HFFc6 (cell line): ENCODE results near the gene PACRG. TPM values are rescaled to one million over a fixed set of nuclear protein-coding genes. Genes with fewer than 3 reads are reported as not detected.

Source experiments
- DNase-seq: peaks from one replicate; pipeline ENCODE4 v3.0.0-alpha.2; 2018
- H3K27ac Mint-ChIP-seq: 2 replicates; pipeline ENCODE4 v1.8.0; 2020; ENCODE audit warnings: mild to moderate bottlenecking, mixed read lengths
- H3K27me3 Mint-ChIP-seq: 2 replicates; pipeline ENCODE4 v1.8.0; 2021; ENCODE audit warnings: mild to moderate bottlenecking, moderate library complexity, mixed read lengths; ENCODE audit not compliant: insufficient read depth
- H3K36me3 Mint-ChIP-seq: 2 replicates; pipeline ENCODE4 v1.8.0; 2021; ENCODE audit warnings: low read depth, mixed read lengths
- H3K4me1 Mint-ChIP-seq: 2 replicates; pipeline ENCODE4 v1.8.0; 2020; ENCODE audit warnings: low read depth, mixed read lengths
- H3K4me3 Mint-ChIP-seq: 2 replicates; pipeline ENCODE4 v1.8.0; 2020; ENCODE audit warnings: mild to moderate bottlenecking, moderate library complexity, mixed read lengths
- H3K9me3 Mint-ChIP-seq: 2 replicates; pipeline ENCODE4 v1.8.0; 2020; ENCODE audit warnings: mild to moderate bottlenecking, mixed read lengths
- total RNA-seq, 6 experiments: library from RNA; stranded (reverse); fragmentation: NEBNext Ultra II Directional; extraction: Animal tissue kit (Norgen Biotek cat#: 25700); gene quantifications; 2 replicates in 1 of 6; 3 replicates in 5 of 6; pipeline ENCODE4 v1.2.3, GENCODE V29; 2021
- TF ChIP-seq, protein P1 (sequence below): fragments of 200-600 bp; sonication (generic); IDR thresholded peaks from 2 replicates; pipeline ENCODE4 v1.5.0; 2021; ENCODE audit warnings: antibody characterized with exemption, mild to moderate bottlenecking

PACRG gene
- total RNA-seq, 6 experiments from 2014 or later = not detected

GRCh38 chr6:162904069-162904663 is 176.4 kb downstream of the PACRG start:
- no peaks in the 10 kb centered on the region for H3K36me3 Mint-ChIP-seq
- no peaks in the 10 kb centered on the region for H3K4me1 Mint-ChIP-seq
- H3K27ac Mint-ChIP-seq = no peak overlapping the region
- H3K4me3 Mint-ChIP-seq = no peak overlapping the region
- H3K27me3 Mint-ChIP-seq = peaks cover 2% of the 10 kb centered on the region
- no peak for DNase-seq
- H3K9me3 Mint-ChIP-seq = no peaks in the 10 kb centered on the region
- TF ChIP-seq, protein P1, sequence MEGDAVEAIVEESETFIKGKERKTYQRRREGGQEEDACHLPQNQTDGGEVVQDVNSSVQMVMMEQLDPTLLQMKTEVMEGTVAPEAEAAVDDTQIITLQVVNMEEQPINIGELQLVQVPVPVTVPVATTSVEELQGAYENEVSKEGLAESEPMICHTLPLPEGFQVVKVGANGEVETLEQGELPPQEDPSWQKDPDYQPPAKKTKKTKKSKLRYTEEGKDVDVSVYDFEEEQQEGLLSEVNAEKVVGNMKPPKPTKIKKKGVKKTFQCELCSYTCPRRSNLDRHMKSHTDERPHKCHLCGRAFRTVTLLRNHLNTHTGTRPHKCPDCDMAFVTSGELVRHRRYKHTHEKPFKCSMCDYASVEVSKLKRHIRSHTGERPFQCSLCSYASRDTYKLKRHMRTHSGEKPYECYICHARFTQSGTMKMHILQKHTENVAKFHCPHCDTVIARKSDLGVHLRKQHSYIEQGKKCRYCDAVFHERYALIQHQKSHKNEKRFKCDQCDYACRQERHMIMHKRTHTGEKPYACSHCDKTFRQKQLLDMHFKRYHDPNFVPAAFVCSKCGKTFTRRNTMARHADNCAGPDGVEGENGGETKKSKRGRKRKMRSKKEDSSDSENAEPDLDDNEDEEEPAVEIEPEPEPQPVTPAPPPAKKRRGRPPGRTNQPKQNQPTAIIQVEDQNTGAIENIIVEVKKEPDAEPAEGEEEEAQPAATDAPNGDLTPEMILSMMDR = no peak

DNA sequence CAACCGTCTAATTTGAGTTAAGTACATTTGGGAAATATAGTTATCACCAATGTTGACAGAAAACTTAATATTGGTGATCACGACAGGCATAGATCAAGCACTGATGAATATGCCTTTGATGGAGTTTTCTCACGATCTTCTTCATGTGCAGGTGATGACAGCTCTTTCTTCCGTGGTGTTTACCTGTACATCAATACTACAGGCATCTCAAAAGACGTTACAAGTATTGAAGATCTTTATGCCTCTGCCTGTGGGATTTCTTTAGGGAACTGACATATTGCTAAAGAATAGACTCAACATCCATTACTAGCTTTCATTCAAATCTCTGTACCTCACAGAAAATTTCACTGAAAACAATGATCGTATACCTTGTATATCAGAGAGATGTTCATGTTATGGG is 178.7 kb downstream of the PACRG start:
- Mint-ChIP-seq H3K4me3 (no peak overlapping the region), H3K4me1 (no peaks in the 10 kb centered on the region), H3K27me3 (no peaks in the 10 kb centered on the region; the same call in none of the 2 replicates), H3K27ac (no peak overlapping the region), H3K9me3 (no peaks in the 10 kb centered on the region), H3K36me3 (no peaks in the 10 kb centered on the region)
- TF ChIP-seq, protein P1 = no peak
- no peak for DNase-seq

- Mint-ChIP-seq H3K4me3 (no peak overlapping the region), H3K4me1 (no peaks in the 10 kb centered on the region), H3K36me3 (no peaks in the 10 kb centered on the region), H3K27ac (no peak overlapping the region), H3K27me3 (no peaks in the 10 kb centered on the region; the same call in none of the 2 replicates), H3K9me3 (no peaks in the 10 kb centered on the region)
- TF ChIP-seq, protein P1 = peak; percentile 85
- peak; percentile 14 for DNase-seq
Measured at GRCh38 chr6:162907876-162908481, 180.2 kb downstream of the PACRG start.

DNA sequence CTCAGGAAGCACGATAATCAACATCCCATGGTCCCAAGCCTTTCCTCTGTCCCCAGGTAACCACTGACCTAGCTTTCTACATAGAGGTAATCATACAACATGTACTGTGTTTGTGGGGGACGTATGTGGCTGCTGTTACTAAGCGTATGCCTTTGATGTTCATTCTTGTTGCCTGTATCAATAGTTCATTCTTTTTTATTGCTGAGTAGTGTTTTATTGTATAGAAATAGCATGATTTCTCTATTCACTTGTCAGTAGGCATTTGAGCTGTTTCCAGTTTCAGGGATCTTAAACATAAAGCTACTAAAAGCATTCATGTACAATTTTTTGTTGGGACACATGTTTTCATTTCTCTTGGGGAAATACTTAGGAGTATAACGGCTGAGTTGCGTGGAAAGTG is 185.4 kb downstream of the PACRG start:
- Mint-ChIP-seq H3K27ac (no peak overlapping the region), H3K4me3 (no peak overlapping the region), H3K9me3 (no peaks in the 10 kb centered on the region), H3K36me3 (no peaks in the 10 kb centered on the region), H3K4me1 (peaks cover 18% of the 10 kb centered on the region), H3K27me3 (no peaks in the 10 kb centered on the region)
- TF ChIP-seq, protein P1 = no peak
- no peak for DNase-seq

- no peak overlapping the region for H3K4me3 Mint-ChIP-seq
- H3K9me3 Mint-ChIP-seq = no peaks in the 10 kb centered on the region
- H3K27ac Mint-ChIP-seq = peak overlapping the region; percentile 25; the same call in 1 of the 2 replicates
- H3K4me1 Mint-ChIP-seq = peaks cover 25% of the 10 kb centered on the region
- H3K27me3 Mint-ChIP-seq = no peaks in the 10 kb centered on the region
- peak; percentile 38 for DNase-seq
- TF ChIP-seq, protein P1 = no peak
- no peaks in the 10 kb centered on the region for H3K36me3 Mint-ChIP-seq
Measured at GRCh38 chr6:162917506-162917905, 189.7 kb downstream of the PACRG start.
